ENCODE measurements around the gene BRCA2. TPM values are rescaled to one million over a fixed set of nuclear protein-coding genes. Genes with fewer than 3 reads are reported as not detected.
A peak's percentile ranks its signal among the peaks of the same experiment; 100 is the strongest.

The BRCA2 gene
- total RNA-seq, 1 donor from 2014 or later: 16.7 TPM

DNA sequence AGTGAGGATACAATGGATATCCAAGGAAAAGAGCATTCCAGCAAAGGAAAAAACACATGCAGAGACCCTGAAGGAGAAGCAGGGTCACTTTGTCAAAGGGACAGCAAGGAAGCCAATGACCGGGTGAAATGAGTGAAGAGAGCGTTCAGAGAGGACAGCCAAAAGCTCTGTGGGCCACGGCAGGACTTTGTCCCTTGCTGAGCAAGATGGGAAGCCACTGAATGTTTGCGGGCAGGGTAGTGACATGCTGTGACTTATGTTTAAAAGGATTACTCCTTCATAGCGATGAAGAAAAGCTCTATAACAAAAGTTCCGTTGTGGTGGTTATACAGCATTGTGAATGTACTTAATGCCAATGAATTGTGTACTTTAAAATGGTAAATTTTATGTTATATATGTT, 16.6 kb upstream of the BRCA2 start:
- Mint-ChIP-seq H3K27ac (no peak overlapping the region), H3K27me3 (ENCODE audit: insufficient read depth) (peaks cover 17% of the 10 kb centered on the region), H3K4me1 (ENCODE audit: low read depth) (peaks cover 18% of the 10 kb centered on the region), H3K9me3 (no peaks in the 10 kb centered on the region), H3K4me3 (no peak overlapping the region), H3K36me3 (ENCODE audit: low read depth) (no peaks in the 10 kb centered on the region)
- no peak for DNase-seq (ENCODE audit: low spot score)
- intact Hi-C loops (cut with micrococcal nuclease): loop anchor here (1.0 kb wide), 1 partner anchor 12 kb away; no protein-coding TSS in a partner anchor

DNA sequence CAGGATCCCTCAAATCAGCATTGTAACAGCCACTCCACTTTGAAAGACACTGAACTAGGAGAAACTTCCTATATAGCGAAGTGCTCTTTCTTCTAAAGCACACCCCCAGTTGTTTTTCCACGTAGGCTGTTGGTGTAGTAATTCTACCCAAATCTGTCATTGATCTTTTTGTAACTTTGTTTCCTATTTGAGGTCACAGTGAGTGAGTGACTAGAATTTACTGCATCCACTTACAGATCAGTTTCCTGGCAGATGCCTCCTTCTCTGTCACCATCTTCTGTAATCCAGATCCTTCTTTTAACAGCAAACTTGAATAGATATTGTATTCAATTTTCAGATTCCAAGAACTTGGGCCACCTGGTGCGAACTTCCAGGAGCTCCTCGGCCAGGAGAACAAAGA, 15.4 kb upstream of the BRCA2 start:
- Mint-ChIP-seq H3K27ac (no peak overlapping the region), H3K9me3 (no peaks in the 10 kb centered on the region), H3K36me3 (ENCODE audit: low read depth) (no peaks in the 10 kb centered on the region), H3K4me1 (ENCODE audit: low read depth) (peaks cover 18% of the 10 kb centered on the region), H3K27me3 (ENCODE audit: insufficient read depth) (peaks cover 17% of the 10 kb centered on the region), H3K4me3 (no peak overlapping the region)
- intact Hi-C loops (cut with micrococcal nuclease): loop anchor here (1.0 to 2.0 kb wide), 3 partner anchors 10 to 53 kb away; partner anchors contain the start of genes BRCA2 and ZAR1L
- no peak for DNase-seq (ENCODE audit: low spot score)

DNA sequence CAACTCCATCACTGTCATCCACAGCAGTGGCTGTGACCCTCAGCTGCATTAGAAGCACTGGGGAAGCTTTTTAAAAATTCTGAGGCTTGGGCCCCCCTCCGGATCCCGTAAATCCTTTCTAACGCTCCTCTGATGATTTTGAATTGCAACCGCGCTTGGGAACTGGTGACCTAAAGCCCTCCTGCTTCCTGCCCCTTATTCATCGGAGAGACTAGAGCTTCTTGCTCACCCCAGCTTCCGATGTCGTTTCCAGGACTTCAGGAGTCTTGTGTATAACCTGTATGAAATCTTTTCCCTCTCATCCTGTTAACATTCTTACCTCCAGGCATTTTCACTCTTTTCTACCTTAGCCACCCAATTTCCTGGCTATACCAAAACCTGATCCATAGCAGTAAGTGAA, 14.9 kb upstream of the BRCA2 start:
- Mint-ChIP-seq H3K36me3 (ENCODE audit: low read depth) (no peaks in the 10 kb centered on the region), H3K27ac (no peak overlapping the region), H3K4me1 (ENCODE audit: low read depth) (peaks cover 18% of the 10 kb centered on the region), H3K4me3 (no peak overlapping the region), H3K27me3 (ENCODE audit: insufficient read depth) (peaks cover 17% of the 10 kb centered on the region), H3K9me3 (no peaks in the 10 kb centered on the region)
- no peak for DNase-seq (ENCODE audit: low spot score)
- intact Hi-C loops (cut with micrococcal nuclease): loop anchor here (1.0 to 2.0 kb wide), 2 partner anchors 15 to 54 kb away; partner anchors contain the start of genes BRCA2 and ZAR1L

DNA sequence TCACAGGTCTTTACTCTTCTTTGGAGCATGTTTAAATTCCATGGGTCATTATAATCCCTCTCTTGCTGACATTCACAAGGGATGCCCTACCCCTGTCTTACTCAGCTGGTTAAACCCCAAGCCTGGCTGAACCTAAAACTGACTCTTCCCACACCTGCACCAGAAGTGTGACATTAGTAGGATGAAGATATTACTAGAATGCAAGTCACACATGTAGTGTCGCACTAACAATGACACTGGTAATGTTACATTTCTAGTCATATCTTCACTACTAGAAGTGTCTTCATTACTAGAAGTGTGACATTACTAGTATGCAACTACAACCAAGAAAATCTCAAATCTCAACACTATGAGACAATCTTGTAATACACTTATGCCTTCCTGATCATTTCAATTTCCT, 14.4 kb upstream of the BRCA2 start:
- H3K27ac Mint-ChIP-seq: no peak overlapping the region
- DNase-seq (ENCODE audit: low spot score): no peak
- H3K9me3 Mint-ChIP-seq: no peaks in the 10 kb centered on the region
- H3K4me1 Mint-ChIP-seq (ENCODE audit: low read depth): peaks cover 18% of the 10 kb centered on the region
- intact Hi-C loops (cut with micrococcal nuclease): loop anchor here (1.0 to 2.0 kb wide), 2 partner anchors 14 to 54 kb away; partner anchors contain the start of genes BRCA2 and ZAR1L
- H3K4me3 Mint-ChIP-seq: no peak overlapping the region
- peaks cover 17% of the 10 kb centered on the region for H3K27me3 Mint-ChIP-seq (ENCODE audit: insufficient read depth)
- H3K36me3 Mint-ChIP-seq (ENCODE audit: low read depth): no peaks in the 10 kb centered on the region

DNA sequence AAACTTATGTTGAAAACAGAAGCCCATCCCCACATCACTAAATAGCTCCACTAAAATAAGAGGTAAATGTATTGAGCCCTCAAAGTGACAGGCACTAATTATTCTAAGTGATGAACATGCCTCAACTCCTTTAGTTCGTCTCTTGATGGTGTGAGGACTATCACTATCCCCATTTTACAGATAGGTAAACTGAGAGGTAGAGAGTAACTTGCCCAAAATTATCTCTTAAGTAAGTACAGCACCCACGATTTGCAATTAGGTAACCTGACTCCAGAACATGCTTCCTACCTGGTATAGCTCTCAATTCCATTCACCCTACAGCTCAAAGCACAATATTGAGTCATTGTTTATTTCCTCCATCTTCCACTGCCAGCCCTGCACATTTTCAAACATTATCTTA, 12.8 kb upstream of the BRCA2 start:
- H3K36me3 Mint-ChIP-seq (ENCODE audit: low read depth): no peaks in the 10 kb centered on the region
- H3K27me3 Mint-ChIP-seq (ENCODE audit: insufficient read depth): peaks cover 10% of the 10 kb centered on the region

DNA sequence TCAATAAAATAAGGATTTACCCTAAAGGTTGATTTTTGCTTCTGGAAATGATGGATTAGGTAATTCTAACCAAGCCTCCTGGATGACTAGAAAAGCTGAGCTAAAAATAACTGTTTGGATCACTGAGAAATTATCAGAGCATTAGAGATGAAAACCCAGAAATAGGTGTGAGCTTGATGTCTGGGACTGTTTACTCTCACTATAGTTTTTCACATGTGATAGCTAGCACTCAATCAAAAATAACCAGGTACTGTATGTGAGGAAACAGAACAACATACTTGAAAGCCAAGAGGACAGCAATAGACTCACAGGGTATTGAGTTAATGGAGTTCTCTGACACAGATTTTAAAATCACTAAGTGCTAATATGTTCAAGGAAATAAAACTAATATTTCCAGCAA, 9.7 kb upstream of the BRCA2 start:
- intact Hi-C loops (cut with micrococcal nuclease): no loop called here
- Mint-ChIP-seq H3K27me3 (ENCODE audit: insufficient read depth) (no peaks in the 10 kb centered on the region), H3K36me3 (ENCODE audit: low read depth) (no peaks in the 10 kb centered on the region), H3K4me1 (ENCODE audit: low read depth) (peaks cover 17% of the 10 kb centered on the region), H3K9me3 (no peaks in the 10 kb centered on the region), H3K27ac (no peak overlapping the region), H3K4me3 (no peak overlapping the region)
- DNase-seq (ENCODE audit: low spot score): no peak

More for the DNA sequence above, 12.8 kb upstream of the BRCA2 start:
- no peak overlapping the region for H3K27ac Mint-ChIP-seq
- intact Hi-C loops (cut with micrococcal nuclease): no loop called here
- no peak for DNase-seq (ENCODE audit: low spot score)
- H3K4me1 Mint-ChIP-seq (ENCODE audit: low read depth): peaks cover 9% of the 10 kb centered on the region
- no peaks in the 10 kb centered on the region for H3K9me3 Mint-ChIP-seq
- no peak overlapping the region for H3K4me3 Mint-ChIP-seq

DNA sequence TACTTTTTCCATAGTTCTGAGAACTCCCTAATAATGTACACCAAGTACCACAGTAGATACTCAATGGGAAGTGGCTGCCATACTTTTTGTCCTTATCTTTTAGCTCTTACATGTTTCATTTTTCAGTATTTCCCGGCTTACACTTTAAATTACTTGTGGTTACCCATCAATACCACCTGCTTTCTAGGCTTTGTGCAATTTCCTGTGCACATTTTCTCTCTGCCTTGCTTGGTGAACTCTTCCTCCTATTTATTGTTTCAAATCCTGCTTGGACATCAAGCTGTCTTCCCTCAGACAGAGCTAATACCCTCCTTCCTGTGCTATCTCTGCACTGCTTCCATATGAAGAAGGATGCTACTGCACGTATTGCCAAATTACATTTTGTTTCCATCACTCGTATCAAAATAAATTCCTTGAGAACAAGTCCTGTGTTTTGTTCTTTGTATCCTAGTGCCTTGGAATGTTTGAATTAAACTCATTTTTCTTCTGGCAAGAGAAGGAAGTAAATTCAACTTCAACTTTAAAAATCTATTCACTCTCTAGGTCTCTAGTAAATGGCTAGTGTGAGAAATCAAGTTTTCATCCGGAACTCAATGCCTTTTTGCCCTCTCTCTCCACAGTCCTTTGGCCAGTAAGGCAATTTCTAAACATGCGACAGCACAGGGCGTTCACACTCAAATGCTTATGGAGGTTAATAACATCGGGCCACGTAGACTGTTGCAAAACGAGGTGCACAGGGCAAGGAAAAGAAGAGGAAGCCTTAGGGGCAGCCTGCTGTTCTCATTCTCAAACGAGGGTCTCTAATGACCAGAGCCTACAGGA, 5.8 kb upstream of the BRCA2 start:
- no peaks in the 10 kb centered on the region for H3K36me3 Mint-ChIP-seq (ENCODE audit: low read depth)
- no peaks in the 10 kb centered on the region for H3K9me3 Mint-ChIP-seq
- DNase-seq (ENCODE audit: low spot score): no peak
- intact Hi-C loops (cut with micrococcal nuclease): loop anchor here (1.0 to 10.0 kb wide), 8 partner anchors 10 to 1515 kb away; no protein-coding TSS in a partner anchor
- no peak overlapping the region for H3K27ac Mint-ChIP-seq
- no peaks in the 10 kb centered on the region for H3K27me3 Mint-ChIP-seq (ENCODE audit: insufficient read depth)
- H3K4me3 Mint-ChIP-seq: no peak overlapping the region
- peaks cover 24% of the 10 kb centered on the region for H3K4me1 Mint-ChIP-seq (ENCODE audit: low read depth)

DNA sequence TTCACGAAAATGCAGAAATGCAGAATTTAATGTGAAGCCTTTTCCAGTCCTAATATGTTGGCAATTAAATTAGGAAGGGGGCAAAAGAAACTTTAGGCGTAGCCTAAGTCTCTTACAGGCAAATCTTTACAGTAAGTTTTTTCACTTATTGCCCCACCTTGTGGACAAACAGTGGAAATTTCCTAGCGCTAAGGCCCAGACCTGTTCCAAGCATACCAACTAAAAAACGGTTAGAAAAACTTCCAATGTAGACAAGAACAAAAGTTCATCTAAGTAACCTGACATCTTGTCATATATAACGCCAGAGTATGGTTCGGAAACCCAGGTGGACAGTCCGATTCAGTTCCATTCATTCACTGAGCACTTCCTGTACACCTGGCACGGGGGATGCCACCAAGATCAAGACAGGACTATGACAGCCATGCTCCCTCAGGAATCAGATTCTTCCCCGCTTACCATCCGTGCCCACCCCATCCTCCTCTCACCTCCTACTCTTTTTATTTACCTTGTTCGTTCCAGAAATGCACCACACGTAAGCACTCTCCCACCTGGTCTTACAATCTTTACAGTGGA, 5.1 kb upstream of the BRCA2 start:
- Mint-ChIP-seq H3K4me3 (no peak overlapping the region), H3K4me1 (ENCODE audit: low read depth) (peaks cover 30% of the 10 kb centered on the region), H3K9me3 (no peaks in the 10 kb centered on the region), H3K27ac (no peak overlapping the region), H3K36me3 (ENCODE audit: low read depth) (no peaks in the 10 kb centered on the region), H3K27me3 (ENCODE audit: insufficient read depth) (no peaks in the 10 kb centered on the region)
- DNase-seq (ENCODE audit: low spot score): peak; percentile 26
- intact Hi-C loops (cut with micrococcal nuclease): loop anchor here (1.0 to 10.0 kb wide), 8 partner anchors 11 to 1515 kb away; no protein-coding TSS in a partner anchor

DNA sequence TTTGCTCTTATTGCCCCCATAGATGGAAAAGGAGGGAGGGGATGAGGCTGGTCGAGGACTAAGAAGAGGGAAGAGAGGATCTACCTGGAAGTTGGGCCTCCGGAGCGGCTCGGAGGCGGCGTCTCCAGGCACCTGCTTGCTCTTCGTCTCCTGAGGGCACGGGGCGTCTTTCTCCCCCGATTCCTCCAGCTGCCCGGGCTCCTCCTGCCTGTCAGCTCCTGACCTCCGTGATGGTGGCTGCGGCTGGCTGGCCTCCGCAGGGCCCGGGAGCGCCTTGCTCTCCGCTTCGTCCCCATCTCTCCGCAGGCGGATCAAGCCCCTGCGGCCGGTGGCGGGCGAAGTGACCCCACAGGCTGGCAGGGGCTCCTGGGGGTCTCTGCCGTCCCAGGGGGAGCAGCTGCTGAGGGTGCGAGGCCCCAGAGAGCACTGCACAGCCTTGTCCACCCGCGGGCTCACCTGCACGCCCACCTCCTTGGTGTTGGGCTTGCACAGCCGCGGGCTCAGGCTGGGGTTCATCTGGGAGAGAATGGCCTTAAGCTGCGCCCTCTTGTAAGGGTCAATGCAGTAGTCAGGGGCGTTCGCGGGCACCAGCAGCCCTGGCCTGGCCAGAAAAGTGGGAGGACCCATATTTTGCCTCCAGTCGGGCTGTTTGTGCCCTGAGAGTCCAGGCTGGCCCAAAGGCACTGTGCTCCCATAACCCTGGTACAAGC, 4.0 kb upstream of the BRCA2 start:
- Mint-ChIP-seq H3K27ac (no peak overlapping the region), H3K27me3 (ENCODE audit: insufficient read depth) (no peaks in the 10 kb centered on the region), H3K4me1 (ENCODE audit: low read depth) (peaks cover 34% of the 10 kb centered on the region), H3K9me3 (no peaks in the 10 kb centered on the region), H3K36me3 (ENCODE audit: low read depth) (no peaks in the 10 kb centered on the region), H3K4me3 (no peak overlapping the region)
- intact Hi-C loops (cut with micrococcal nuclease): loop anchor here (10.0 kb wide), 2 partner anchors 333 to 1513 kb away; no protein-coding TSS in a partner anchor
- no peak for DNase-seq (ENCODE audit: low spot score)

DNA sequence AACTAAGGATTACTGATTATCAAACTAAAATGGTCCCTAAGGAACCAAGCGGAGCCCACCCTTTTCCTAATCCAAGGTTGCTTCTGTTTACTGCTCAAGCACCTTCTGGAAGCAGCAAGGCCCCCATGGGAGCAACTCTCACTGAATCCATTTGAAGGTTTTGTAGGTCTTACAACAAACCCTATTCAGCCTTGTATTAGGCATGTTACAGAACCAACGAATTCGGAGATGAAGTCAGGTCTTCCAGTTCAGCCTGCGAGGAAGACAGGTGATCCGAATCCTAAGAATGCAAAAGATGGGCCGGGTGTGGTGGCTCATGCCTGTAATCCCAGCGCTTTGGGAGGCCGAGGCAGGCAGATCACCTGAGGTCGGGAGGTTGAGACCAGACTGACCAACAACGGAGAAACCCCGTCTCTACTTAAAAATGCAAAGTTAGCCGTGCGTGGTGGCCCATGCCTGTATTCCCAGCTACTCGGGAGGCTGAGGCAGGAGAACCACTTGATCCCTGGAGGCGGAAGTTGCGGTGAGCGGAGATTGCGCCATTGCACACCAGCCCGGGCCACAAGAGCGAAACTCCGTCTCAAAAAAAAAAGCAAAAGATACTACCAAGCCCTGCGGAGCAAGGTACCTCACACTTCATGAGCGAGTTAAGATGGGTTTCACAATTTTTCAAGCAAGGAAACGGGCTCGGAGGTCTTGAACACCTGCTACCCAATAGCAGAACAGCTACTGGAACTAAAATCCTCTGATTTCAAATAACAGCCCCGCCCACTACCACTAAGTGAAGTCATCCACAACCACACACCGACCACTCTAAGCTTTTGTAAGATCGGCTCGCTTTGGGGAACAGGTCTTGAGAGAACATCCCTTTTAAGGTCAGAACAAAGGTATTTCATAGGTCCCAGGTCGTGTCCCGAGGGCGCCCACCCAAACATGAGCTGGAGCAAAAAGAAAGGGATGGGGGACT, 754 bp upstream of the BRCA2 start:
- H3K27me3 Mint-ChIP-seq (ENCODE audit: insufficient read depth): no peaks in the 10 kb centered on the region
- intact Hi-C loops (cut with micrococcal nuclease): loop anchor here (1.0 to 10.0 kb wide), 11 partner anchors 14 to 1510 kb away; partner anchors contain the start of genes FRY, N4BP2L2 and PDS5B
- H3K4me3 Mint-ChIP-seq: peak overlapping the region; percentile 96
- DNase-seq (ENCODE audit: low spot score): peak; percentile 49
- peaks cover 8% of the 10 kb centered on the region for H3K36me3 Mint-ChIP-seq (ENCODE audit: low read depth)
- no peaks in the 10 kb centered on the region for H3K9me3 Mint-ChIP-seq
- H3K4me1 Mint-ChIP-seq (ENCODE audit: low read depth): peaks cover 48% of the 10 kb centered on the region
- peak overlapping the region; percentile 100 for H3K27ac Mint-ChIP-seq

DNA sequence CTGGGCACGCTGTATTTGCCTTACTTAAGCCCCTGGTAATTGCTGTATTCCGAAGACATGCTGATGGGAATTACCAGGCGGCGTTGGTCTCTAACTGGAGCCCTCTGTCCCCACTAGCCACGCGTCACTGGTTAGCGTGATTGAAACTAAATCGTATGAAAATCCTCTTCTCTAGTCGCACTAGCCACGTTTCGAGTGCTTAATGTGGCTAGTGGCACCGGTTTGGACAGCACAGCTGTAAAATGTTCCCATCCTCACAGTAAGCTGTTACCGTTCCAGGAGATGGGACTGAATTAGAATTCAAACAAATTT, 676 bp downstream of the BRCA2 start:
- Mint-ChIP-seq H3K27ac (peak overlapping the region; percentile 100), H3K4me3 (peak overlapping the region; percentile 96), H3K4me1 (ENCODE audit: low read depth) (peaks cover 48% of the 10 kb centered on the region), H3K36me3 (ENCODE audit: low read depth) (peaks cover 16% of the 10 kb centered on the region), H3K9me3 (no peaks in the 10 kb centered on the region), H3K27me3 (ENCODE audit: insufficient read depth) (no peaks in the 10 kb centered on the region)
- no peak for DNase-seq (ENCODE audit: low spot score)
- intact Hi-C loops (cut with micrococcal nuclease): loop anchor here (5.0 to 10.0 kb wide), 4 partner anchors 329 to 1509 kb away; no protein-coding TSS in a partner anchor

DNA sequence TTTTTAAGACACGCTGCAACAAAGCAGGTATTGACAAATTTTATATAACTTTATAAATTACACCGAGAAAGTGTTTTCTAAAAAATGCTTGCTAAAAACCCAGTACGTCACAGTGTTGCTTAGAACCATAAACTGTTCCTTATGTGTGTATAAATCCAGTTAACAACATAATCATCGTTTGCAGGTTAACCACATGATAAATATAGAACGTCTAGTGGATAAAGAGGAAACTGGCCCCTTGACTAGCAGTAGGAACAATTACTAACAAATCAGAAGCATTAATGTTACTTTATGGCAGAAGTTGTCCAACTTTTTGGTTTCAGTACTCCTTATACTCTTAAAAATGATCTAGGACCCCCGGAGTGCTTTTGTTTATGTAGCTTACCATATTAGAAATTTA, 1.2 kb downstream of the BRCA2 start:
- peaks cover 17% of the 10 kb centered on the region for H3K36me3 Mint-ChIP-seq (ENCODE audit: low read depth)
- peak overlapping the region; percentile 96 for H3K4me3 Mint-ChIP-seq
- no peak for DNase-seq (ENCODE audit: low spot score)
- peaks cover 51% of the 10 kb centered on the region for H3K4me1 Mint-ChIP-seq (ENCODE audit: low read depth)
- intact Hi-C loops (cut with micrococcal nuclease): loop anchor here (5.0 to 10.0 kb wide), 4 partner anchors 328 to 1508 kb away; no protein-coding TSS in a partner anchor
- no peaks in the 10 kb centered on the region for H3K27me3 Mint-ChIP-seq (ENCODE audit: insufficient read depth)
- H3K27ac Mint-ChIP-seq: peak overlapping the region; percentile 41
- no peaks in the 10 kb centered on the region for H3K9me3 Mint-ChIP-seq
